Measurements from ENCODE around the gene KIF6.

KIF6 gene

GRCh38 chr6:39403304-39403703, 321.9 kb downstream of the KIF6 start:
- Histone ChIP-seq H3K36me3 (ENCODE audit: insufficient read depth, low read length) (no peaks in the 10 kb centered on the region), H2AFZ (ENCODE audit: low read length) (no peak overlapping the region), H3K27ac (ENCODE audit: low read depth, low read length, poor library complexity, severe bottlenecking) (no peak overlapping the region), H3K79me2 (ENCODE audit: insufficient read depth, low read length) (no peaks in the 10 kb centered on the region), H3K9ac (ENCODE audit: low read length) (no peak overlapping the region), H3K9me2 (ENCODE audit: low read depth, low read length) (no peaks in the 10 kb centered on the region), H3F3A (ENCODE audit: insufficient read depth, low read length) (no peaks in the 10 kb centered on the region), H3K4me3 (ENCODE audit: low read depth, low read length, poor library complexity, severe bottlenecking) (no peak overlapping the region), H3K4me1 (ENCODE audit: insufficient read depth, low read length, severe bottlenecking) (no peaks in the 10 kb centered on the region), H4K20me1 (ENCODE audit: insufficient read depth, low read length) (no peaks in the 10 kb centered on the region), H3K4me2 (ENCODE audit: low read length) (no peak overlapping the region), H3K27me3 (ENCODE audit: insufficient read depth, low read length) (no peaks in the 10 kb centered on the region), H3K9me3 (ENCODE audit: low read length) (no peaks in the 10 kb centered on the region)
- TF ChIP-seq CTCF (IDR thresholded peaks at IDR 0.05; ENCODE audit: low read length): no peak
- no peak for TF ChIP-seq EZH2 (IDR thresholded peaks at IDR 0.05; ENCODE audit: borderline replicate concordance, low read length)

- H3K9me3 ChIP-seq (ENCODE audit: low read length): no peaks in the 10 kb centered on the region
- H3K4me3 ChIP-seq (ENCODE audit: low read depth, low read length, poor library complexity, severe bottlenecking): no peak overlapping the region
Measured at GRCh38 chr6:39402239-39402751, 322.9 kb downstream of the KIF6 start.

GRCh38 chr6:39401376-39401775, 323.8 kb downstream of the KIF6 start:
- H3K27me3 ChIP-seq (ENCODE audit: insufficient read depth, low read length): no peaks in the 10 kb centered on the region
- no peaks in the 10 kb centered on the region for H3K36me3 ChIP-seq (ENCODE audit: insufficient read depth, low read length)
- no peak overlapping the region for H2AFZ ChIP-seq (ENCODE audit: low read length)
- no peaks in the 10 kb centered on the region for H3K9me3 ChIP-seq (ENCODE audit: low read length)
- no peaks in the 10 kb centered on the region for H3K4me1 ChIP-seq (ENCODE audit: insufficient read depth, low read length, severe bottlenecking)
- no peak for TF ChIP-seq CTCF (IDR thresholded peaks at IDR 0.05; ENCODE audit: low read length)
- TF ChIP-seq EZH2 (IDR thresholded peaks at IDR 0.05; ENCODE audit: borderline replicate concordance, low read length): no peak
- no peak overlapping the region for H3K4me3 ChIP-seq (ENCODE audit: low read depth, low read length, poor library complexity, severe bottlenecking)
- H3K9me2 ChIP-seq (ENCODE audit: low read depth, low read length): no peaks in the 10 kb centered on the region
- no peaks in the 10 kb centered on the region for H4K20me1 ChIP-seq (ENCODE audit: insufficient read depth, low read length)
- no peaks in the 10 kb centered on the region for H3F3A ChIP-seq (ENCODE audit: insufficient read depth, low read length)
- H3K9ac ChIP-seq (ENCODE audit: low read length): no peak overlapping the region
- no peaks in the 10 kb centered on the region for H3K79me2 ChIP-seq (ENCODE audit: insufficient read depth, low read length)
- no peak overlapping the region for H3K27ac ChIP-seq (ENCODE audit: low read depth, low read length, poor library complexity, severe bottlenecking)
- no peak overlapping the region for H3K4me2 ChIP-seq (ENCODE audit: low read length)

More at GRCh38 chr6:39402239-39402751, 322.9 kb downstream of the KIF6 start:
- no peaks in the 10 kb centered on the region for H3K9me2 ChIP-seq (ENCODE audit: low read depth, low read length)
- no peaks in the 10 kb centered on the region for H4K20me1 ChIP-seq (ENCODE audit: insufficient read depth, low read length)
- H3K79me2 ChIP-seq (ENCODE audit: insufficient read depth, low read length): no peaks in the 10 kb centered on the region
- H3K4me2 ChIP-seq (ENCODE audit: low read length): no peak overlapping the region
- no peak overlapping the region for H2AFZ ChIP-seq (ENCODE audit: low read length)
- TF ChIP-seq CTCF (IDR thresholded peaks at IDR 0.05; ENCODE audit: low read length) (no peak), EZH2 (IDR thresholded peaks at IDR 0.05; ENCODE audit: borderline replicate concordance, low read length) (no peak)
- no peak overlapping the region for H3K9ac ChIP-seq (ENCODE audit: low read length)
- H3K4me1 ChIP-seq (ENCODE audit: insufficient read depth, low read length, severe bottlenecking): no peaks in the 10 kb centered on the region
- no peaks in the 10 kb centered on the region for H3F3A ChIP-seq (ENCODE audit: insufficient read depth, low read length)
- no peak overlapping the region for H3K27ac ChIP-seq (ENCODE audit: low read depth, low read length, poor library complexity, severe bottlenecking)
- no peaks in the 10 kb centered on the region for H3K27me3 ChIP-seq (ENCODE audit: insufficient read depth, low read length)
- H3K36me3 ChIP-seq (ENCODE audit: insufficient read depth, low read length): no peaks in the 10 kb centered on the region

Measured in OCI-LY1 (cell line).